GM19438 (cell line): ENCODE measurements around the gene CCDC74B.
"Not testable (repeated sequence)": the region's sequence is repeated elsewhere in the genome, so short reads cannot be mapped to it uniquely, and the experiment has no call there.

Experiments
- ATAC-seq: cut with Tn5 transposase; IDR thresholded peaks from one replicate; pipeline ENCODE4 v1.9.1; 2021; ENCODE audit warnings: low read depth; ENCODE audit not compliant: unreplicated experiment

The CCDC74B gene

DNA sequence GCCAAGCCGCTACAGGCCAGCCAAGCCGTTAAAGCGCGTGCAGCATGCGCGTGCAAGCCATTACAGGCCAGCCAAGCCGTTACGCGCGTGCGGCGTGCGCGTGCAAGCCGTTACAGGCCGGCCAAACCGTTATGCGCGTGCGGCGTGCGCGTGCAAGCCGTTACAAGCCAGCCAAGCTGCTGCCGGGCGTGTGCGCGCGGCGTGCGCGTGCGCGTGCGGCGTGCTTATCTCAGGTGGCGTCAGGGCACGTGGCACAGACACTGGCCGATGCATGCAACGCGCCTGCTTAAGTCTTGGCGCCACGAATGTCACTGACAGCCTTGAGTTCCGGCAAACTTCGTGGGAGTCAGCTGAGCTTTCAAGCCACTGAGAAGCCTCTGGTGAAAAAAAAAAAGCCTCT lies 24.0 kb downstream of the CCDC74B start:
- not testable (repeated sequence) for ATAC-seq

DNA sequence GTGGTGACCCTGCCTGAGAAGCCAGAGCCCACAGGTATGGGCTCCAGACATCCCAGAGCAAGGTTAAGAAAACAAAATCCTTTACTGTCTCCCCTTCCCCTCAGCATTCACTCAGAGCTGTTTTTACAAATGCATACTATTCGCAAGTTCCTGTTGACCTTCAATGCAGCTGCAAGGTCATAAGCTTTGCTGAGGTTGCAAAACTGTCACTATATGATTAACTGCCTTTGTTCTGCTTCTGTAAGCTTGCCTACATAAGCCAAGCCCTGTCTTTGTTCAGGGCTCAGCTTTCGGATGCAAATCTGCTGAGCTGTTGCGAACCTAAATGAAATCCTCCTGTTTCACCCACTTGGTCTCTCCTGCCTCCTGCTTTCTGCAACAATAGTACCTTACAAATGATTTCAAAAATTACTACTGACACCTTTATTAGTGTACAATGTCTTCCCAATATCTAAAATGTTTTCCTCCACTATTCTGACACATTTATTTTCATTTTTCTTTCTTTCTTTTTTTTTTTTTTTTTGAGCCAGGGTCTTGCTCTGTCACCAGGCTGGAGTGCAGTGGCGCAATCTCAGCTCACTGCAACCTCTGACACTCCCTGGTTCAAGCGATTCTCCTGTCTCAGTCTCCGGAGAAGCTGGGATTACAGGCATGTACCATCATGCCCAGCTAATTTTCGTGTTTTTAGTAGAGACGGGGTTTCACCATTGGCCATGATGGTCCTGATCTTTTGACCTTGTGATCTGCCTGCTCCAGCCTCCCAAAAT lies 42.1 kb downstream of the CCDC74B start:
- ATAC-seq: not testable (repeated sequence)
